Measurements from ENCODE around the gene LRFN3.
"Not testable (repeated sequence)": the region's sequence is repeated elsewhere in the genome, so short reads cannot be mapped to it uniquely, and the experiment has no call there.

Gene LRFN3

DNA sequence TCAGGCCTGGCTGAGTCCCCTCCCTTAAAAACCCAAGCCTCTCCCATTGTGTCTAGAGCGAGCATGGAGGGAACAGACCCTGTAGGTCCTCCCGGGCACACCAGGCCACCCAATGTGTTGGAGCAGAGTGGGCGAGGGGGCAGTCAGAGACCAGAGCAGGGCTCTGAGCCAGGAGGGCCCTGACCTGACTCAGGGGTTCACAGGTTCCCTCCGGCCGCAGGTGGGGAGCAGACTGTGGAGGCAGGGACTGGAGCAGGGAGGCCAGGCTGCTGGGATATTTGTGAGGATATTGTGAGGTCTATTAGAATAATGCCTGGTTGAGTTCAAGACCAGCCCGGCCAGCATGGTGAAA lies 26.5 kb upstream of the LRFN3 start:
- TF ChIP-seq, protein P1, sequence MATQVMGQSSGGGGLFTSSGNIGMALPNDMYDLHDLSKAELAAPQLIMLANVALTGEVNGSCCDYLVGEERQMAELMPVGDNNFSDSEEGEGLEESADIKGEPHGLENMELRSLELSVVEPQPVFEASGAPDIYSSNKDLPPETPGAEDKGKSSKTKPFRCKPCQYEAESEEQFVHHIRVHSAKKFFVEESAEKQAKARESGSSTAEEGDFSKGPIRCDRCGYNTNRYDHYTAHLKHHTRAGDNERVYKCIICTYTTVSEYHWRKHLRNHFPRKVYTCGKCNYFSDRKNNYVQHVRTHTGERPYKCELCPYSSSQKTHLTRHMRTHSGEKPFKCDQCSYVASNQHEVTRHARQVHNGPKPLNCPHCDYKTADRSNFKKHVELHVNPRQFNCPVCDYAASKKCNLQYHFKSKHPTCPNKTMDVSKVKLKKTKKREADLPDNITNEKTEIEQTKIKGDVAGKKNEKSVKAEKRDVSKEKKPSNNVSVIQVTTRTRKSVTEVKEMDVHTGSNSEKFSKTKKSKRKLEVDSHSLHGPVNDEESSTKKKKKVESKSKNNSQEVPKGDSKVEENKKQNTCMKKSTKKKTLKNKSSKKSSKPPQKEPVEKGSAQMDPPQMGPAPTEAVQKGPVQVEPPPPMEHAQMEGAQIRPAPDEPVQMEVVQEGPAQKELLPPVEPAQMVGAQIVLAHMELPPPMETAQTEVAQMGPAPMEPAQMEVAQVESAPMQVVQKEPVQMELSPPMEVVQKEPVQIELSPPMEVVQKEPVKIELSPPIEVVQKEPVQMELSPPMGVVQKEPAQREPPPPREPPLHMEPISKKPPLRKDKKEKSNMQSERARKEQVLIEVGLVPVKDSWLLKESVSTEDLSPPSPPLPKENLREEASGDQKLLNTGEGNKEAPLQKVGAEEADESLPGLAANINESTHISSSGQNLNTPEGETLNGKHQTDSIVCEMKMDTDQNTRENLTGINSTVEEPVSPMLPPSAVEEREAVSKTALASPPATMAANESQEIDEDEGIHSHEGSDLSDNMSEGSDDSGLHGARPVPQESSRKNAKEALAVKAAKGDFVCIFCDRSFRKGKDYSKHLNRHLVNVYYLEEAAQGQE (IDR thresholded peaks at IDR 0.05; ENCODE audit: insufficient replicate concordance, low read depth): no peak
- TF ChIP-seq SPI1 (IDR thresholded peaks at IDR 0.05; ENCODE audit: borderline replicate concordance, low read depth): no peak
- no peak for TF ChIP-seq GABPA (IDR thresholded peaks at IDR 0.05; ENCODE audit: low read depth)
- TF ChIP-seq POLR2AphosphoS5 (IDR thresholded peaks at IDR 0.05; ENCODE audit: low read depth): no peak
- TF ChIP-seq, protein P2, sequence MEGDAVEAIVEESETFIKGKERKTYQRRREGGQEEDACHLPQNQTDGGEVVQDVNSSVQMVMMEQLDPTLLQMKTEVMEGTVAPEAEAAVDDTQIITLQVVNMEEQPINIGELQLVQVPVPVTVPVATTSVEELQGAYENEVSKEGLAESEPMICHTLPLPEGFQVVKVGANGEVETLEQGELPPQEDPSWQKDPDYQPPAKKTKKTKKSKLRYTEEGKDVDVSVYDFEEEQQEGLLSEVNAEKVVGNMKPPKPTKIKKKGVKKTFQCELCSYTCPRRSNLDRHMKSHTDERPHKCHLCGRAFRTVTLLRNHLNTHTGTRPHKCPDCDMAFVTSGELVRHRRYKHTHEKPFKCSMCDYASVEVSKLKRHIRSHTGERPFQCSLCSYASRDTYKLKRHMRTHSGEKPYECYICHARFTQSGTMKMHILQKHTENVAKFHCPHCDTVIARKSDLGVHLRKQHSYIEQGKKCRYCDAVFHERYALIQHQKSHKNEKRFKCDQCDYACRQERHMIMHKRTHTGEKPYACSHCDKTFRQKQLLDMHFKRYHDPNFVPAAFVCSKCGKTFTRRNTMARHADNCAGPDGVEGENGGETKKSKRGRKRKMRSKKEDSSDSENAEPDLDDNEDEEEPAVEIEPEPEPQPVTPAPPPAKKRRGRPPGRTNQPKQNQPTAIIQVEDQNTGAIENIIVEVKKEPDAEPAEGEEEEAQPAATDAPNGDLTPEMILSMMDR (IDR thresholded peaks at IDR 0.05; ENCODE audit: insufficient read depth, low read length): no peak
- Histone ChIP-seq H3K27me3 (ENCODE audit: insufficient read depth, poor library complexity, severe bottlenecking) (no peaks in the 10 kb centered on the region), H3K27ac (replicated peaks) (peak overlapping the region; percentile 94), H3K4me3 (replicated peaks; ENCODE audit: insufficient read depth, low read length) (no peak overlapping the region)
- no peak for DNase-seq (ENCODE audit: low read depth in 1 of 2, low spot score in 1 of 2)

DNA sequence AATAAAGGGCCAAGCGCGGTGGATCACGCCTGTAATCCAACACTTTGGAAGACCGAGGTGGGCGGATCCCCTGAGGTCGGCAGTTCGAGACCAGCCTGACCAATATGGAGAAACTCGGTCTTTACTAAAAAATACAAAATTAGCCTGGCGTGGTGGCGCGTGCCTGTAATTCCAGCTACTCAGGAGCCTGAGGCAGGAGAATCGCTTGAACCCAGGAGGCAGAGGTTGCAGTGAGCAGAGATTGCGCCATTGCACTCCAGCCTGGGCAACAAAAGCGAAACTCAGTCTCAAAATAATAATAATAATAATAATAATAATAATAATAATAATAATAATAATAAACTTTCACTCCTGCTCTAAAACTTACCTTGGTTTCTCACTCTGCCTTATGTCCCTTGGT lies 25.8 kb upstream of the LRFN3 start:
- not testable (repeated sequence) for DNase-seq (ENCODE audit: low read depth in 1 of 2, low spot score in 1 of 2); H3K27me3 ChIP-seq (ENCODE audit: insufficient read depth, poor library complexity, severe bottlenecking); H3K4me3 ChIP-seq (replicated peaks; ENCODE audit: insufficient read depth, low read length)
- peak overlapping the region; percentile 94 for H3K27ac ChIP-seq (replicated peaks)

DNA sequence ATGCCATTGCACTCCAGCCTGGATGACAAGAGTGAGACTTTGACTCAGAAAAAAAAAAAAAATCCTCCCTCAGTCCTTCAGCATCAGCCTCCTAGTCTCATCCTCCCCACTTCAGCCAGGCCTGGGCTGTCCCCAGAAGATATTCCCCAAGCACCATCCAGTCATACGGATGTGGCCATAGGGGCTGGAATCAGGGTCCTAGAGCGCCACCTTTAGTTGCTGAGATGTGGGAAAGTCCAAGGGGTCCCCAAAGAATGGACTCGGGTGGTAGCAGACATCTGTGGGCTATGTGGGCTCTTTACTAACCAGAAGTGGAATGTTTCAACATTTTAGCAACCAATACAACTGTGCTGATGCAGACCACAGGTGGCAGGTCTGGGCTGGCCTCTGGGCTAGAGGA lies 25.0 kb upstream of the LRFN3 start:
- Histone ChIP-seq H3K4me3 (replicated peaks; ENCODE audit: insufficient read depth, low read length) (no peak overlapping the region), H3K27ac (replicated peaks) (peak overlapping the region; percentile 33), H3K27me3 (ENCODE audit: insufficient read depth, poor library complexity, severe bottlenecking) (no peaks in the 10 kb centered on the region)
- DNase-seq (ENCODE audit: low read depth in 1 of 2, low spot score in 1 of 2): peak in 1 of 2 experiments; percentile 42
- TF ChIP-seq GABPA (IDR thresholded peaks at IDR 0.05; ENCODE audit: low read depth) (no peak), SPI1 (IDR thresholded peaks at IDR 0.05; ENCODE audit: borderline replicate concordance, low read depth) (no peak), POLR2AphosphoS5 (IDR thresholded peaks at IDR 0.05; ENCODE audit: low read depth) (no peak)
- TF ChIP-seq, protein P1 (IDR thresholded peaks at IDR 0.05; ENCODE audit: insufficient replicate concordance, low read depth): no peak
- TF ChIP-seq, protein P2 (IDR thresholded peaks at IDR 0.05; ENCODE audit: insufficient read depth, low read length): no peak

DNA sequence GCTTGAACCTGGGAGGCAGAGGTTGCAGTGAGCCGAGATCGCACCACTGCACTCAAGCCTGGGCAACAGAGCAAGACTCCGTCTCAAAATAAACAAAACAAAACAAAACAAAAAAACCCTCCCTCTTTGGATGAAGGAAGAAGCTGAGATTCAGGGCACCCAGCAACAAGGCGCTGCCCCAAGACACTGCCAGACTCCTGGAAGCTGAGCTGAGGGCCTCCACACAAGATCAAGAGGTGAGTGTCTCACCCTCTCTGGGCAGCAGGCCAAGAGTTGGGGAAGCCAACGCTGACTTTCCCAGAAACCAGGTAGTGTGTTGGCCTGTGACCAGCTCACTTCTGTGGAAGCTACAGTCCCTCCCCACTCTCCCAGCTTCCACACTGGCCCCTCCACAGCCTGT lies 24.4 kb upstream of the LRFN3 start:
- peak overlapping the region; percentile 33 for H3K27ac ChIP-seq (replicated peaks)
- no peak for DNase-seq (ENCODE audit: low read depth in 1 of 2, low spot score in 1 of 2)
- TF ChIP-seq, protein P1 (IDR thresholded peaks at IDR 0.05; ENCODE audit: insufficient replicate concordance, low read depth): no peak
- TF ChIP-seq, protein P2 (IDR thresholded peaks at IDR 0.05; ENCODE audit: insufficient read depth, low read length): no peak
- TF ChIP-seq POLR2AphosphoS5 (IDR thresholded peaks at IDR 0.05; ENCODE audit: low read depth) (no peak), SPI1 (IDR thresholded peaks at IDR 0.05; ENCODE audit: borderline replicate concordance, low read depth) (no peak), GABPA (IDR thresholded peaks at IDR 0.05; ENCODE audit: low read depth) (no peak)
- H3K4me3 ChIP-seq (replicated peaks; ENCODE audit: insufficient read depth, low read length): no peak overlapping the region
- no peaks in the 10 kb centered on the region for H3K27me3 ChIP-seq (ENCODE audit: insufficient read depth, poor library complexity, severe bottlenecking)
